ACHN (cell line): Measurements from ENCODE around the gene MKI67.
"Not testable (repeated sequence)": the region's sequence is repeated elsewhere in the genome, so short reads cannot be mapped to it uniquely, and the experiment has no call there.

ENCODE experiments used
- DNase-seq: peaks from one replicate; pipeline ENCODE4 v3.0.0-alpha.2; 2015
- in situ Hi-C: cut with HindIII; loops from 2 replicates; pipeline ENCODE4 v1.10.0; 2017; ENCODE audit warnings: low sequenced_read_pairs, low pct_ligation_motif_present, low pct_unique_long_range_greater_than_20kb

MKI67 gene, protein sequence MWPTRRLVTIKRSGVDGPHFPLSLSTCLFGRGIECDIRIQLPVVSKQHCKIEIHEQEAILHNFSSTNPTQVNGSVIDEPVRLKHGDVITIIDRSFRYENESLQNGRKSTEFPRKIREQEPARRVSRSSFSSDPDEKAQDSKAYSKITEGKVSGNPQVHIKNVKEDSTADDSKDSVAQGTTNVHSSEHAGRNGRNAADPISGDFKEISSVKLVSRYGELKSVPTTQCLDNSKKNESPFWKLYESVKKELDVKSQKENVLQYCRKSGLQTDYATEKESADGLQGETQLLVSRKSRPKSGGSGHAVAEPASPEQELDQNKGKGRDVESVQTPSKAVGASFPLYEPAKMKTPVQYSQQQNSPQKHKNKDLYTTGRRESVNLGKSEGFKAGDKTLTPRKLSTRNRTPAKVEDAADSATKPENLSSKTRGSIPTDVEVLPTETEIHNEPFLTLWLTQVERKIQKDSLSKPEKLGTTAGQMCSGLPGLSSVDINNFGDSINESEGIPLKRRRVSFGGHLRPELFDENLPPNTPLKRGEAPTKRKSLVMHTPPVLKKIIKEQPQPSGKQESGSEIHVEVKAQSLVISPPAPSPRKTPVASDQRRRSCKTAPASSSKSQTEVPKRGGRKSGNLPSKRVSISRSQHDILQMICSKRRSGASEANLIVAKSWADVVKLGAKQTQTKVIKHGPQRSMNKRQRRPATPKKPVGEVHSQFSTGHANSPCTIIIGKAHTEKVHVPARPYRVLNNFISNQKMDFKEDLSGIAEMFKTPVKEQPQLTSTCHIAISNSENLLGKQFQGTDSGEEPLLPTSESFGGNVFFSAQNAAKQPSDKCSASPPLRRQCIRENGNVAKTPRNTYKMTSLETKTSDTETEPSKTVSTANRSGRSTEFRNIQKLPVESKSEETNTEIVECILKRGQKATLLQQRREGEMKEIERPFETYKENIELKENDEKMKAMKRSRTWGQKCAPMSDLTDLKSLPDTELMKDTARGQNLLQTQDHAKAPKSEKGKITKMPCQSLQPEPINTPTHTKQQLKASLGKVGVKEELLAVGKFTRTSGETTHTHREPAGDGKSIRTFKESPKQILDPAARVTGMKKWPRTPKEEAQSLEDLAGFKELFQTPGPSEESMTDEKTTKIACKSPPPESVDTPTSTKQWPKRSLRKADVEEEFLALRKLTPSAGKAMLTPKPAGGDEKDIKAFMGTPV (N-terminal part only)

GRCh38 chr10:128125944-128126764 lies at the start of gene MKI67:
TSS of gene MKI67 (minus strand) at chr10:128126423. CDS start at chr10:128125667, 756 bp downstream.
- in situ Hi-C loops = no loop called here
- peak; percentile 96 for DNase-seq

- in situ Hi-C loops = no loop called here
- DNase-seq = no peak
Observed at GRCh38 chr10:128174581-128175559, 48.6 kb upstream of the MKI67 start.

- DNase-seq = peak; percentile 83
- in situ Hi-C loops = no loop called here
Observed at GRCh38 chr10:128173386-128173785, 47.2 kb upstream of the MKI67 start.

- in situ Hi-C loops = no loop called here
- DNase-seq = no peak
Observed at GRCh38 chr10:128172756-128173155, 46.5 kb upstream of the MKI67 start.

GRCh38 chr10:128169811-128170379 lies 43.7 kb upstream of the MKI67 start:
- no peak for DNase-seq
- in situ Hi-C loops = no loop called here

DNA sequence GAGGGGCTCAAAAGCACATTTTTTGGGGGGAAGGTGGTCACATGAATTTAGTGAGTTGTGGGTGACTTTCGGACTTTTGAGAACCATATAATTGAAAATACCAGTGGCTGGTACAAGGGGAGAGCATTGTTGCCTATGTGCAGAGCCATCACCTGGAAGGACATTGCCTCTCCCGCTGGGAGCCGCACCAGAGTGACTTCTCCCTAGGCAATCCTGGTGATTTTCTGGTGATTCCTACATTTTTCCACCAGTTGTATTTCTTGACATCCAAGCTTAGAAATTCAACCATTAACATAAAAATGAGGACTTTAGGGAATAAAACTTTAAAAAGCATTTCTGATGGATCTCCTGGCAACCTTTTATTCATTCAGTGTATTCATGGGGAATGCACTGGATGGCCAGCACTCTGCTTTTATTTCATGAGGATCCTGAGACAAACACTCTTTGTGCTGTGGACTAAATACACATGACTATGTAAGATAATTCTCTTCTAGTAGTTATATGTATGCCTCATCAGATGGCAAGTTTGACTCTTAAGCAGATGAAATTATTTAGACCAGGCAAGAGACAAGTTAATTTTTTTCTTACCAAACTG lies 41.8 kb upstream of the MKI67 start:
- in situ Hi-C loops = no loop called here
- DNase-seq = no peak

DNA sequence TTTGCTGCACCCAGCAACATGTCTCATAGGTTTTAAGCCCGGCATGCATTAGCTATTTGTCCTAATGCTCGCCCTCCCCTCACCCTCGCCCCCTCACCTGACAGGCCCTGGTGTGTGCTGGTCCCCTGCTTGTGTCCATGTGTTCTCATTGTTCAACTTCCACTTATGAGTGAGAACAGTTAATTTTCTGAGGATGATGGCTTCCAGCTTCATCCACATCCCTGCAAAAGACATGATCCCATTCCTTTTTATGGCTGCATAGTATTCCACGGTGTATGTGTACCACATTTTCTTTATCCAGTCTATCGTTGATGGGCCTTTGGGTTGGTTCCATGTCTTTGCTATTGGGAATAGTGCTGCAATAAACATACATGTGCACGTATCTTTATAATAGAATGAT lies 40.9 kb upstream of the MKI67 start:
- in situ Hi-C loops, DNase-seq: not testable (repeated sequence)

GRCh38 chr10:128166151-128166550 lies 39.9 kb upstream of the MKI67 start:
- no peak for DNase-seq
- in situ Hi-C loops = no loop called here

DNA sequence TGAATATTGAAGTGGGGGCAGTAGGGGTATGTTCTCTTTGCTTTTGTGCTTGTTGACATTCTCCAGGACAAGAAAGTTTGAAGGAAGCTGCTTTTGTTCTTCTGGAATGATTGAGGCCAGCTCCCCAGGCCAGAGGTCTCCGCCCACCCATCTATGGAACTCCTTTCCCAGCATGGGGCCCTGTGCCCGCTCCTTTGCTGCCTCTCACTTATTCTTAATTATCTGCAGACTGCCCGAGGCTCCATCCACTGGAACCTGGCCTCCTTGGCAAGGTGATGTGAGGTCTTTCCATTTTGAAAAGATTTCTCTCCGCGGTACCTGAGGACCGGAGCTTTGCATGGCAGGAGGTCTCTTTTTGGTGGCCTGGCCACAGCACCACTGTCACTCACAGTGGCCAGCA lies 39.3 kb upstream of the MKI67 start:
- no peak for DNase-seq
- in situ Hi-C loops = no loop called here

DNA sequence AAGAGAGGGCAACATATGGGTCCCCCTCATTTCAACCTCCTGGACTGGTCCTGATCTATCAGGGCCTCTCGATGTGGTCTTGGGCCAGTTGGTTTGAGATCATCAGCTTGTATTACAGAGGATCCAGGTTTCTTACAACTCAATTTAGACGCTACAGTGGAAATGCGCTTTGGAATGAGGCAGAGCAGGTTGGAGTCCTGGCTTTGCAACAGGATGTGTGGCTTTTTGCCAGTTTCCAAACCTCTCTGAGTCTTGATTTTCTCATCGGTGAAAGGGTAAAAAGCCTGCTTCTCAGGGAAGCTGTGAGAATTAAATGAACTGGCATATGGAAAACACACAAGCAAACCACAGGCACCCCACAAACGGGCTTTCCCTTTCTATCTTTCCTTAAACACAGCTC lies 37.5 kb upstream of the MKI67 start:
- DNase-seq = no peak
- in situ Hi-C loops = no loop called here

GRCh38 chr10:128161031-128161430 lies 34.8 kb upstream of the MKI67 start:
- no peak for DNase-seq
- in situ Hi-C loops = no loop called here

DNA sequence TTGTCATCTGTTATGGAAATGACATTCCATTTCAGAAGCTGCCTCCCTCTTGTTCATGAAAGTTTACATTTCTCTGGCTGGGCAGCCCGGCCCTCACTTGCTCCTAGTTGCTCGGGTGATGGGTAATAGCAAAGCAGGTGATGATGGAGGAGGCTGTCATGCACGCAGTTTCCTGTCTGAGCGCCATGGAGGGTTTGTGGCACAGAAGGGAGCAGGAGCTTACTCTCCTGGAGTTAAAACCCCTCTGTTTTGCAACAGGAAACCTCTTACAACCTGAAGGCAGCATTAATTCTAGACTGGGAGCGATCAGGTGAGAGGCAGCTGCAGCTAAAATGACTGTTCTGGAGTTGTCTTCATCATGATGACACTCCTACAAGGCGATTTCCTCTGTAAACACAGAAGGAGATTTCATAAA lies 34.1 kb upstream of the MKI67 start:
- no peak for DNase-seq

GRCh38 chr10:128158021-128158795 lies 32.0 kb upstream of the MKI67 start:
- in situ Hi-C loops = no loop called here
- DNase-seq = no peak

More for the DNA sequence above, 34.1 kb upstream of the MKI67 start:
- in situ Hi-C loops = no loop called here

- in situ Hi-C loops = no loop called here
- DNase-seq = no peak
Observed at GRCh38 chr10:128156999-128157755, 31.0 kb upstream of the MKI67 start.
